RWPE2 (cell line): ENCODE measurements around the gene SLC19A1.

ENCODE experiments used
- ATAC-seq: fragments of 200-7000 bp; cut with Tn5 transposase; 3 replicates; pipeline ENCODE4 v1.9.1; 2021; ENCODE audit warnings: low read depth
- DNase-seq: peaks from one replicate; pipeline ENCODE4 v3.0.0-alpha.2; 2020; ENCODE audit warnings: low spot score
- H3K27ac ChIP-seq: fragments of 450-650 bp; 2 replicates; pipeline ENCODE4 v1.5.1; 2017; ENCODE audit warnings: mild to moderate bottlenecking; ENCODE audit not compliant: poor library complexity, severe bottlenecking
- H3K27me3 ChIP-seq: fragments of 250-450 bp; sonication (Bioruptor Pico); 2 replicates; pipeline ENCODE4 v1.5.1; 2021; ENCODE audit warnings: mild to moderate bottlenecking, moderate library complexity; ENCODE audit not compliant: insufficient read depth, poor library complexity, severe bottlenecking
- H3K36me3 ChIP-seq: fragments of 250-450 bp; sonication (Bioruptor Pico); 2 replicates; pipeline ENCODE4 v1.5.1; 2020; ENCODE audit warnings: low read depth, mild to moderate bottlenecking, moderate library complexity
- H3K4me1 ChIP-seq: fragments of 250-450 bp; sonication (Bioruptor Pico); 2 replicates; pipeline ENCODE4 v1.5.1; 2021; ENCODE audit warnings: mild to moderate bottlenecking, moderate library complexity; ENCODE audit not compliant: insufficient read depth, poor library complexity, severe bottlenecking
- H3K4me3 ChIP-seq: fragments of 250-450 bp; sonication (Bioruptor Pico); 2 replicates; pipeline ENCODE4 v1.5.1; 2021; ENCODE audit warnings: mild to moderate bottlenecking, moderate library complexity; ENCODE audit not compliant: severe bottlenecking
- H3K9me3 ChIP-seq: fragments of 250-450 bp; sonication (Bioruptor Pico); 2 replicates; pipeline ENCODE4 v1.5.1; 2021; ENCODE audit warnings: mild to moderate bottlenecking, moderate library complexity; ENCODE audit not compliant: severe bottlenecking
- TF ChIP-seq, protein P1 (sequence below): fragments of 450-650 bp; IDR thresholded peaks from one replicate; pipeline ENCODE4 v1.5.1; 2017; ENCODE audit warnings: mild to moderate bottlenecking, moderate library complexity; ENCODE audit not compliant: poor library complexity, severe bottlenecking

The SLC19A1 gene

DNA sequence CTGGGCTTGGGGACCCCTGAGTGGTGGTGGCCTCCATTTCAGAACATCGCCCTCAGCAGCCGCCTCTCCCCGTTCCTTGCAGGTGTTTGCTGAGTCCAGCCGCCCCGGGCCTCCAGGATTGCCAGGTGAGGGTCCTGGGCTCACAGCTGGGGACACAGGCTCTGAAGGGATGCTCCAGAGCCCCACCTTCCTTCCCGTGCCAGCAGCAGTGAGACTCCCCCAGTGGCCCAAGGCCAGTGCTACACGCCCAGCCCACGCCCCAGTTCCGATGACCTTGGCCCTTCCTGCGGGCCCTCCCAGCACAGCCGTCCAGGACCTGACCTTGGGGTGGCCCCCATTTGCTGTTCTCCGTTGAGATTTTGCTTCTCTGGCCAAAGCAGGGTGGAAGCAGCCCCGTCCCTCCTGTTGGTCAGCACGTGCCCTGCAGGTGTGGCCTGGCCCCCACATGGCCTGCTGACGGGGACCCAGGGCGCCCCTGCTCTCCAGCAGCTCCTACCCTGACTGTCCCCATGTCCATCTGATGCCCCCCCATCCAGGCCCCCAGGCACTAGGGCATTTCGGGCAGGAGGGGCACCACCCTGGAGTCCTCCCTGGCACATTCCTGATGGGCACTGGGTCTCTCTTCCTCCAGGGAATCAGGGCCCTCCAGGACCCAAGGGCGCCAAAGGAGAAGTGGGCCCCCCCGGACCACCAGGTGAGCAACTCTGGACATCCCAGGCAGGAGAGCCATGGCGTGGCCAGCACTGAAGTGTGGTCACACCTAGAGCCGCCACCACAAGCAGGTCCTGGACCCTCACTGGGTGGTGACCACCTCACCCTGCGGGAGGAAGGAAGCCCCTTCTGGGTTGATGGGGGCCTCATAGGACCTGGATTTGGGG is 45.0 kb downstream of the SLC19A1 start:
- Histone ChIP-seq H3K4me1 (no peaks in the 10 kb centered on the region), H3K36me3 (no peaks in the 10 kb centered on the region), H3K4me3 (no peak overlapping the region), H3K27me3 (no peaks in the 10 kb centered on the region), H3K9me3 (no peaks in the 10 kb centered on the region), H3K27ac (no peak overlapping the region)
- peak; percentile 52 for DNase-seq
- TF ChIP-seq, protein P1, sequence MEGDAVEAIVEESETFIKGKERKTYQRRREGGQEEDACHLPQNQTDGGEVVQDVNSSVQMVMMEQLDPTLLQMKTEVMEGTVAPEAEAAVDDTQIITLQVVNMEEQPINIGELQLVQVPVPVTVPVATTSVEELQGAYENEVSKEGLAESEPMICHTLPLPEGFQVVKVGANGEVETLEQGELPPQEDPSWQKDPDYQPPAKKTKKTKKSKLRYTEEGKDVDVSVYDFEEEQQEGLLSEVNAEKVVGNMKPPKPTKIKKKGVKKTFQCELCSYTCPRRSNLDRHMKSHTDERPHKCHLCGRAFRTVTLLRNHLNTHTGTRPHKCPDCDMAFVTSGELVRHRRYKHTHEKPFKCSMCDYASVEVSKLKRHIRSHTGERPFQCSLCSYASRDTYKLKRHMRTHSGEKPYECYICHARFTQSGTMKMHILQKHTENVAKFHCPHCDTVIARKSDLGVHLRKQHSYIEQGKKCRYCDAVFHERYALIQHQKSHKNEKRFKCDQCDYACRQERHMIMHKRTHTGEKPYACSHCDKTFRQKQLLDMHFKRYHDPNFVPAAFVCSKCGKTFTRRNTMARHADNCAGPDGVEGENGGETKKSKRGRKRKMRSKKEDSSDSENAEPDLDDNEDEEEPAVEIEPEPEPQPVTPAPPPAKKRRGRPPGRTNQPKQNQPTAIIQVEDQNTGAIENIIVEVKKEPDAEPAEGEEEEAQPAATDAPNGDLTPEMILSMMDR = no peak
- no peak for ATAC-seq

- no peaks in the 10 kb centered on the region for H3K36me3 ChIP-seq
- H3K27me3 ChIP-seq = no peaks in the 10 kb centered on the region
- no peaks in the 10 kb centered on the region for H3K4me1 ChIP-seq
- H3K4me3 ChIP-seq = no peak overlapping the region
- H3K9me3 ChIP-seq = no peaks in the 10 kb centered on the region
- TF ChIP-seq, protein P1 = no peak
- no peak for ATAC-seq
- DNase-seq = peak; percentile 50
- H3K27ac ChIP-seq = no peak overlapping the region
Measured at GRCh38 chr21:45496151-45496967, 45.9 kb downstream of the SLC19A1 start.

- no peak overlapping the region for H3K27ac ChIP-seq
- H3K36me3 ChIP-seq = no peaks in the 10 kb centered on the region
- H3K27me3 ChIP-seq = no peaks in the 10 kb centered on the region
- no peaks in the 10 kb centered on the region for H3K4me1 ChIP-seq
- H3K4me3 ChIP-seq = no peak overlapping the region
- TF ChIP-seq, protein P1 = no peak
- H3K9me3 ChIP-seq = no peaks in the 10 kb centered on the region
- DNase-seq (no peak), ATAC-seq (no peak)
Measured at GRCh38 chr21:45494851-45495680, 47.2 kb downstream of the SLC19A1 start.

DNA sequence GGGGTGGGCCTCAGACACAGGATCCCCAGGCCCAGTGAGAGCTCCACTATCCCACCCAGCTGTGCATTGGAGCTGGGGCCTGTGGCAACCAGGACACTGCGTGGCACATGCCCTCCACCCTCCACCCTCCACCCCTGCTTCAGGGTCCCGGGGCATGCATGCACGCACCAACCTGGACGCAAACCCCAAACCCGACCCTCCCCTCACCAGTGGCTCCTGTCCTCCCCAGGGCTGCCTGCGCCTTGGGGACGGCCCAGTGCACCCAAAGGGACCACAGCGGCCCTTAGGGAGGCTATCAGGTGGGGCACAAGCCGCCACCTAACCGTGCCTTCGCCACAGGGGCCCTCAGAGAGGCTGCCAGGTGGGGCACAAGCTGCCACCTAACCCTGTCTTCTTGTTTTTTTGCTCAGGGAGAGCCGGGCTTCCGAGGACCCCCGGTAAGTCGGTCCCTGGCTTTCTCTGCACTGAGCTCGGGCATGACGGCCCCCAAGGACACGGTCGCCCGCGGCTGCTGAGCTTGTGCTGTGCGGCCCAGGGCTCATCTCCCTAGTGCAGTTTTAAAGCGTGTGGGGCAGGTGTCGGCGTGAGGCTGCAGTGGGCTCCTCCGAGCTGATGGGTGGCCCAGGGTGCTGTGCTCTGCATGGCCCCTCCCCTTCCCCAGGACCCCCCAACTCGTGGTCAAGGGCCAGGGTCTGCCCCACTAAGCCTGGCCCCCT is 47.9 kb downstream of the SLC19A1 start:
- no peak for ATAC-seq
- no peak for DNase-seq
- Histone ChIP-seq H3K4me3 (no peak overlapping the region), H3K36me3 (no peaks in the 10 kb centered on the region), H3K9me3 (no peaks in the 10 kb centered on the region), H3K4me1 (no peaks in the 10 kb centered on the region), H3K27me3 (no peaks in the 10 kb centered on the region), H3K27ac (no peak overlapping the region)
- TF ChIP-seq, protein P1 = no peak
